SK-N-SH treated with all-trans-retinoic acid at 6 μM for 48 hours (cell line): ENCODE measurements around the gene NDRG2.

Experiments used
- ESRRG ChIP-seq: fragments of 250-450 bp; sonication (Bioruptor Pico); IDR thresholded peaks from 2 replicates; pipeline ENCODE4 v1.6.1; 2021; ENCODE audit warnings: mild to moderate bottlenecking
- ISL1 ChIP-seq: fragments of 250-450 bp; sonication (Bioruptor Pico); IDR thresholded peaks from 2 replicates; pipeline ENCODE4 v2.1.2; 2022; ENCODE audit warnings: mild to moderate bottlenecking, moderate library complexity
- OSR1 ChIP-seq: fragments of 250-450 bp; sonication (Bioruptor Pico); IDR thresholded peaks from 2 replicates; pipeline ENCODE4 v1.8.0; 2022; ENCODE audit warnings: moderate library complexity, mild to moderate bottlenecking, inconsistent platforms
- ZC3H10 ChIP-seq: fragments of 250-450 bp; sonication (Bioruptor Pico); IDR thresholded peaks from 2 replicates; pipeline ENCODE4 v1.5.1; 2021; ENCODE audit warnings: mild to moderate bottlenecking, moderate library complexity
- ZFP3 ChIP-seq: fragments of 250-450 bp; sonication (Bioruptor Pico); IDR thresholded peaks from 2 replicates; pipeline ENCODE4 v1.5.0; 2020; ENCODE audit warnings: mild to moderate bottlenecking, moderate library complexity
- ZFP30 ChIP-seq: fragments of 450-650 bp; formaldehyde crosslinking; IDR thresholded peaks from 2 replicates; pipeline ENCODE4 v1.5.0; 2022; ENCODE audit warnings: mild to moderate bottlenecking, moderate library complexity
- TF ChIP-seq, protein P1 (sequence below): fragments of 250-450 bp; sonication (Bioruptor Pico); IDR thresholded peaks from 2 replicates; pipeline ENCODE4 v1.5.1; 2020; ENCODE audit warnings: low read depth, mild to moderate bottlenecking, moderate library complexity
- TF ChIP-seq, protein P2 (sequence below): fragments of 250-450 bp; sonication (Bioruptor Pico); IDR thresholded peaks from 2 replicates; pipeline ENCODE4 v1.8.0; 2020; ENCODE audit warnings: mild to moderate bottlenecking, moderate library complexity, borderline replicate concordance
- TF ChIP-seq, protein P3 (sequence below): fragments of 250-450 bp; sonication (Bioruptor Pico); IDR thresholded peaks from 2 replicates; pipeline ENCODE4 v1.8.0; 2021; ENCODE audit warnings: low read depth, mild to moderate bottlenecking, moderate library complexity, borderline replicate concordance

DNA sequence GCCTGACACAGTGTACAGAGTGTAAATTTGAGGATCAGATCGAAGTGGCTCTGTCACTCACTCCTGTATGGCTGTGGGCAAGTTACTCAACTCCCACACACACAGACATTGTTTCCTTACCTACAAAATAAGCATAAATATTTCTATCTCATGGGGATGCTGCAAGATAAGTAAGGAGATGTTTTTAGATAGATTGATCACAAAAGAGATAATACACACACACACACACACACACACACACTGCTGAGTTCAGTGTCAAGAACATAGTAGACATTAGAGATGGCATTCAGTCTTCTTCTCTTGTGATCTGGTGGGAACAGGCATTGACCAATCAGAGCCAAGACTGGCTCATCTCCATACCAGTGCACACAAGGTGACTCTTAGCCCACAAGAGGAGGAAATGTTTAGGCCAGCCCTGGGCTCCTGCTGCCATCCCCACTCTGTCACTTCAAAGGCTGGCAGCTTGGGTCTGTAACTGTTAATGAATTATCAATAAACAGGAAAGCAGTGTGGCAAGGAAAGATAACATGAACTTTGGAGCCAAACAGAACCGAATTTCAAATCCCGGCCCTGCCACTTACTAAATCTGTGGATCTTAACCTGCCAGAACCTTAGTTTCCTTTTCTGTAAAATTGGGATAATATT is 29.4 kb upstream of the NDRG2 start:
- TF ChIP-seq OSR1 = no peak
- TF ChIP-seq ZC3H10 (CRISPR knock-in tag) = no peak
- no peak for TF ChIP-seq ZFP30 (CRISPR knock-in tag)
- TF ChIP-seq, protein P1, sequence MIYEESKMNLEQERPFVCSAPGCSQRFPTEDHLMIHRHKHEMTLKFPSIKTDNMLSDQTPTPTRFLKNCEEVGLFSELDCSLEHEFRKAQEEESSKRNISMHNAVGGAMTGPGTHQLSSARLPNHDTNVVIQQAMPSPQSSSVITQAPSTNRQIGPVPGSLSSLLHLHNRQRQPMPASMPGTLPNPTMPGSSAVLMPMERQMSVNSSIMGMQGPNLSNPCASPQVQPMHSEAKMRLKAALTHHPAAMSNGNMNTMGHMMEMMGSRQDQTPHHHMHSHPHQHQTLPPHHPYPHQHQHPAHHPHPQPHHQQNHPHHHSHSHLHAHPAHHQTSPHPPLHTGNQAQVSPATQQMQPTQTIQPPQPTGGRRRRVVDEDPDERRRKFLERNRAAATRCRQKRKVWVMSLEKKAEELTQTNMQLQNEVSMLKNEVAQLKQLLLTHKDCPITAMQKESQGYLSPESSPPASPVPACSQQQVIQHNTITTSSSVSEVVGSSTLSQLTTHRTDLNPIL (CRISPR knock-in tag) = no peak
- TF ChIP-seq, protein P2, sequence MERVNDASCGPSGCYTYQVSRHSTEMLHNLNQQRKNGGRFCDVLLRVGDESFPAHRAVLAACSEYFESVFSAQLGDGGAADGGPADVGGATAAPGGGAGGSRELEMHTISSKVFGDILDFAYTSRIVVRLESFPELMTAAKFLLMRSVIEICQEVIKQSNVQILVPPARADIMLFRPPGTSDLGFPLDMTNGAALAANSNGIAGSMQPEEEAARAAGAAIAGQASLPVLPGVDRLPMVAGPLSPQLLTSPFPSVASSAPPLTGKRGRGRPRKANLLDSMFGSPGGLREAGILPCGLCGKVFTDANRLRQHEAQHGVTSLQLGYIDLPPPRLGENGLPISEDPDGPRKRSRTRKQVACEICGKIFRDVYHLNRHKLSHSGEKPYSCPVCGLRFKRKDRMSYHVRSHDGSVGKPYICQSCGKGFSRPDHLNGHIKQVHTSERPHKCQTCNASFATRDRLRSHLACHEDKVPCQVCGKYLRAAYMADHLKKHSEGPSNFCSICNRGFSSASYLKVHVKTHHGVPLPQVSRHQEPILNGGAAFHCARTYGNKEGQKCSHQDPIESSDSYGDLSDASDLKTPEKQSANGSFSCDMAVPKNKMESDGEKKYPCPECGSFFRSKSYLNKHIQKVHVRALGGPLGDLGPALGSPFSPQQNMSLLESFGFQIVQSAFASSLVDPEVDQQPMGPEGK (CRISPR knock-in tag) = no peak
- no peak for TF ChIP-seq ISL1 (CRISPR knock-in tag)
- TF ChIP-seq, protein P3, sequence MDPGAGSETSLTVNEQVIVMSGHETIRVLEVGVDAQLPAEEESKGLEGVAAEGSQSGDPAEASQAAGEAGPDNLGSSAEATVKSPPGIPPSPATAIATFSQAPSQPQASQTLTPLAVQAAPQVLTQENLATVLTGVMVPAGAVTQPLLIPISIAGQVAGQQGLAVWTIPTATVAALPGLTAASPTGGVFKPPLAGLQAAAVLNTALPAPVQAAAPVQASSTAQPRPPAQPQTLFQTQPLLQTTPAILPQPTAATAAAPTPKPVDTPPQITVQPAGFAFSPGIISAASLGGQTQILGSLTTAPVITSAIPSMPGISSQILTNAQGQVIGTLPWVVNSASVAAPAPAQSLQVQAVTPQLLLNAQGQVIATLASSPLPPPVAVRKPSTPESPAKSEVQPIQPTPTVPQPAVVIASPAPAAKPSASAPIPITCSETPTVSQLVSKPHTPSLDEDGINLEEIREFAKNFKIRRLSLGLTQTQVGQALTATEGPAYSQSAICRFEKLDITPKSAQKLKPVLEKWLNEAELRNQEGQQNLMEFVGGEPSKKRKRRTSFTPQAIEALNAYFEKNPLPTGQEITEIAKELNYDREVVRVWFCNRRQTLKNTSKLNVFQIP (CRISPR knock-in tag) = no peak
- no peak for TF ChIP-seq ESRRG (CRISPR knock-in tag)
- no peak for TF ChIP-seq ZFP3
